Fibroblast of lung (primary cell): Measurements from ENCODE around the gene ALPP. TPM values are rescaled to one million over a fixed set of nuclear protein-coding genes. Genes with fewer than 3 reads are reported as not detected.

ENCODE experiments used
- DNase-seq, 2 donors: peaks; one replicate each; pipeline versions ENCODE4 v3.0.0 to v3.0.0-alpha.2; 2010; ENCODE audit warnings: low read depth in 2 of 2
- H2AFZ ChIP-seq: 2 replicates; pipeline ENCODE4 v1.5.1; 2012; ENCODE audit warnings: low read length, control low read depth, inconsistent platforms
- H3K27ac ChIP-seq: 2 replicates; pipeline ENCODE4 v1.5.1; 2011; ENCODE audit warnings: low read length, control low read depth; ENCODE audit not compliant: insufficient read depth
- H3K27me3 ChIP-seq: 2 replicates; pipeline ENCODE4 v1.5.1; 2011; ENCODE audit warnings: mild to moderate bottlenecking, low read length; ENCODE audit not compliant: control insufficient read depth, insufficient read depth
- H3K36me3 ChIP-seq: 2 replicates; pipeline ENCODE4 v1.5.1; 2011; ENCODE audit warnings: low read length; ENCODE audit not compliant: control insufficient read depth, insufficient read depth
- H3K4me1 ChIP-seq: 2 replicates; pipeline ENCODE4 v1.5.1; 2011; ENCODE audit warnings: low read length; ENCODE audit not compliant: control insufficient read depth, insufficient read depth; ENCODE audit errors: extremely low read depth
- H3K4me2 ChIP-seq: 2 replicates; pipeline ENCODE4 v1.5.1; 2011; ENCODE audit warnings: low read length, control low read depth; ENCODE audit not compliant: insufficient read depth; ENCODE audit errors: extremely low read depth
- H3K4me3 ChIP-seq, 4 experiments: fragments of 200-600 bp in 1 of 4; sonication (generic) in 1 of 4; replicated peaks in 1 of 4; 2 replicates each; pipeline ENCODE4 v1.5.1; 2011 to 2016; ENCODE audit warnings: low read length in 4 of 4, low read depth in 3 of 4, mild to moderate bottlenecking in 3 of 4, control low read depth in 2 of 4, inconsistent platforms in 1 of 4, mixed read lengths in 1 of 4; ENCODE audit not compliant: insufficient read depth in 1 of 4; ENCODE audit errors: control extremely low read depth in 1 of 4
- H3K79me2 ChIP-seq: 2 replicates; pipeline ENCODE4 v1.5.1; 2012; ENCODE audit warnings: mild to moderate bottlenecking, low read length, inconsistent platforms; ENCODE audit not compliant: control insufficient read depth, insufficient read depth
- H3K9ac ChIP-seq: 2 replicates; pipeline ENCODE4 v1.5.1; 2011; ENCODE audit warnings: mild to moderate bottlenecking, low read length, control low read depth; ENCODE audit not compliant: insufficient read depth
- H3K9me3 ChIP-seq: 2 replicates; pipeline ENCODE4 v1.5.1; 2012; ENCODE audit warnings: low read depth, low read length; ENCODE audit not compliant: control insufficient read depth, insufficient read depth
- H4K20me1 ChIP-seq: 2 replicates; pipeline ENCODE4 v1.5.1; 2011; ENCODE audit warnings: low read length; ENCODE audit not compliant: control insufficient read depth, insufficient read depth; ENCODE audit errors: extremely low read depth
- EZH2 ChIP-seq: IDR thresholded peaks from 2 replicates; pipeline ENCODE4 v1.5.1; 2012; ENCODE audit warnings: low read length, control low read depth, mild to moderate bottlenecking; ENCODE audit errors: missing control alignments
- polyA plus RNA-seq, 2 donors: library from polyadenylated mRNA; depleted of rRNA in 1 of 2; stranded (reverse) in 1 of 2; unstranded in 1 of 2; fragments of >200 nt; gene quantifications; 2 replicates each; pipeline ENCODE4 v1.2.1, GENCODE V29; 2011 to 2012; ENCODE audit warnings: missing spikeins in 1 of 2
- total RNA-seq: library from RNA; depleted of rRNA; stranded (reverse); fragments of >200 nt; gene quantifications from 2 replicates; pipeline ENCODE4 v1.2.1, GENCODE V29; 2014
- TF ChIP-seq, protein P1 (sequence below), 2 donors: IDR thresholded peaks in 1 of 2; conservative IDR thresholded peaks in 1 of 2; 1 replicate in 1 of 2; 2 replicates in 1 of 2; pipeline ENCODE4 v1.5.1; 2011 to 2012; ENCODE audit warnings: low read length in 2 of 2, control low read depth in 1 of 2, inconsistent platforms in 1 of 2, low read depth in 1 of 2, mild to moderate bottlenecking in 1 of 2

The ALPP gene
- total and polyA plus RNA-seq, 2 donors (not counting 1 experiment from before 2014, with no cell fraction given), result not detected

DNA sequence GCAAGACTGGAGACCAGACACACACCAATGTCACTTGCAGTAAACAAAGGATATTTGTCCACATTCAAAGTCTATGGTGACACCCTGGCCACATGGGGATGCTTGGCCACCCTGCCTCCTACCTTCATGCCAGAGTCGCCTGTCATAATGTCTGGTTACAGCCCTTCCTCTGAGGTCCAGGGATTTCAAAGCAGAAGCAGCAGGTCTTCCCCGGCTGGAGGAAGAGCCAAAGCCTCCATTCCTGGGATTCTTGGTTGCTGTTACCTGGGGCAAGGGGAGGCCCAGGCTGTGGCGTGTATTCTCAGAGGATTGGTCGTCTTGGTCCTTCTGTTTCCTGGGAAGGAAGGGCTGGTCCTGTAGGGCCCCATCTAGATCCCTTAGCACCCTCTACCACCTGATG is 2.3 kb upstream of the ALPP start:
- Histone ChIP-seq H3K27ac (no peak overlapping the region), H2AFZ (no peak overlapping the region), H3K9me3 (no peaks in the 10 kb centered on the region), H4K20me1 (no peaks in the 10 kb centered on the region), H3K4me2 (no peak overlapping the region), H3K36me3 (no peaks in the 10 kb centered on the region), H3K9ac (no peak overlapping the region), H3K4me3 (no peak overlapping the region), H3K27me3 (no peaks in the 10 kb centered on the region), H3K79me2 (no peaks in the 10 kb centered on the region), H3K4me1 (no peaks in the 10 kb centered on the region)
- DNase-seq, result no peak
- TF ChIP-seq EZH2, result no peak
- TF ChIP-seq, protein P1, sequence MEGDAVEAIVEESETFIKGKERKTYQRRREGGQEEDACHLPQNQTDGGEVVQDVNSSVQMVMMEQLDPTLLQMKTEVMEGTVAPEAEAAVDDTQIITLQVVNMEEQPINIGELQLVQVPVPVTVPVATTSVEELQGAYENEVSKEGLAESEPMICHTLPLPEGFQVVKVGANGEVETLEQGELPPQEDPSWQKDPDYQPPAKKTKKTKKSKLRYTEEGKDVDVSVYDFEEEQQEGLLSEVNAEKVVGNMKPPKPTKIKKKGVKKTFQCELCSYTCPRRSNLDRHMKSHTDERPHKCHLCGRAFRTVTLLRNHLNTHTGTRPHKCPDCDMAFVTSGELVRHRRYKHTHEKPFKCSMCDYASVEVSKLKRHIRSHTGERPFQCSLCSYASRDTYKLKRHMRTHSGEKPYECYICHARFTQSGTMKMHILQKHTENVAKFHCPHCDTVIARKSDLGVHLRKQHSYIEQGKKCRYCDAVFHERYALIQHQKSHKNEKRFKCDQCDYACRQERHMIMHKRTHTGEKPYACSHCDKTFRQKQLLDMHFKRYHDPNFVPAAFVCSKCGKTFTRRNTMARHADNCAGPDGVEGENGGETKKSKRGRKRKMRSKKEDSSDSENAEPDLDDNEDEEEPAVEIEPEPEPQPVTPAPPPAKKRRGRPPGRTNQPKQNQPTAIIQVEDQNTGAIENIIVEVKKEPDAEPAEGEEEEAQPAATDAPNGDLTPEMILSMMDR (conservative IDR thresholded peaks at IDR 0.05 in 1 of 2, IDR thresholded peaks at IDR 0.05 in 1 of 2; ENCODE audit: low read depth in 1 of 2, low read length in 2 of 2), result no peak

DNA sequence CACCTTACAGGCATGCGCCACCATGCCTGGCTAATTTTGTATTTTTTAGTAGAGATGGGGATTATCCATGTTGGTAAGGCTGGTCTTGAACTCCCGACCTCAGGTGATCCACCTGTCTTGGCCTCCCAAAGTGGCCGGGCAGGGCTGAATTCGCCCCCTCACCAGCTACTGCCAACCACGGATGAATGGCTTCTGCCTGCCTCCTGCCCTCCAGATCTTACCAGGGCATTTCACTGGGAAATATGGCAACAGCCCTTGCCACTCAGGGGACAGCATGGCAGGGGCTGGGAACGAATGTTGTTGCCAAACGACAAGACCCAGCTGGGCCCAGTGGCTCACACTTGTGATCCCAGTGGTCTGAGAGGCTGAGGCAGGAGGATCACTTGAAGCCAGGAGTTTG is 1.8 kb upstream of the ALPP start:
- Histone ChIP-seq H3K27me3 (no peaks in the 10 kb centered on the region), H3K9me3 (no peaks in the 10 kb centered on the region), H3K36me3 (no peaks in the 10 kb centered on the region), H2AFZ (no peak overlapping the region), H3K4me1 (no peaks in the 10 kb centered on the region), H3K4me2 (no peak overlapping the region), H3K9ac (no peak overlapping the region), H3K79me2 (no peaks in the 10 kb centered on the region), H3K4me3 (no peak overlapping the region), H4K20me1 (no peaks in the 10 kb centered on the region), H3K27ac (no peak overlapping the region)
- TF ChIP-seq EZH2, result no peak
- TF ChIP-seq, protein P1 (conservative IDR thresholded peaks at IDR 0.05 in 1 of 2, IDR thresholded peaks at IDR 0.05 in 1 of 2; ENCODE audit: low read depth in 1 of 2, low read length in 2 of 2), result no peak
- no peak for DNase-seq

DNA sequence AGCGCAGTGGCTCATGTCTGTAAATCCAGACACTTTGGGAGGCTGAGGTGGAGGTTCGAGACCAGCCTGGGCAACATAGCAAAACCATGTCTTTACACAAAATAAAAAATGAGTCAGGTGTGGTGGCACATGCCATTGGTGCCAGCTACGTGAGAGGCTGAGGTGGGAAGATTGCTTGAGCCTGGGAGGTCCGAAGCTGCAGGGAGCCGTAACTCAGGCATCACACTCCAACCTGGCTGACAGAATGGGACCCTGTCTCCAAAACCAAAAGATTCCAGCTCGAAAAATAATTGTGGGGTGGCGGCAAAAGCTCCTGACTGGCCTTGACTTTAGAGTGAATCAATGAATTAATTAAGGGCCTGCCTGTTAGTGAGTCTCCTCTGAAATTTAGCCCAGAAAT is 1.2 kb upstream of the ALPP start:
- H3K79me2 ChIP-seq, result no peaks in the 10 kb centered on the region
- no peak overlapping the region for H2AFZ ChIP-seq
- H3K9me3 ChIP-seq, result no peaks in the 10 kb centered on the region
- H3K27ac ChIP-seq, result no peak overlapping the region
- no peak overlapping the region for H3K4me3 ChIP-seq
- no peaks in the 10 kb centered on the region for H4K20me1 ChIP-seq
- H3K9ac ChIP-seq, result no peak overlapping the region
- H3K27me3 ChIP-seq, result peaks cover 2% of the 10 kb centered on the region
- DNase-seq, result no peak
- no peak for TF ChIP-seq EZH2
- TF ChIP-seq, protein P1 (conservative IDR thresholded peaks at IDR 0.05 in 1 of 2, IDR thresholded peaks at IDR 0.05 in 1 of 2; ENCODE audit: low read depth in 1 of 2, low read length in 2 of 2), result no peak
- H3K4me1 ChIP-seq, result no peaks in the 10 kb centered on the region
- no peaks in the 10 kb centered on the region for H3K36me3 ChIP-seq
- H3K4me2 ChIP-seq, result no peak overlapping the region
